GM21528 (cell line): Measurements from ENCODE around the gene BIRC7.
A peak's percentile ranks its signal among the peaks of the same experiment; 100 is the strongest.

Source experiments
- ATAC-seq: cut with Tn5 transposase; IDR thresholded peaks from one replicate; pipeline ENCODE4 v1.9.1; 2021; ENCODE audit warnings: mild to moderate bottlenecking, moderate library complexity; ENCODE audit not compliant: unreplicated experiment, low FRiP score

BIRC7 gene

GRCh38 chr20:63261795-63262528 lies 26.3 kb downstream of the BIRC7 start:
- no peak for ATAC-seq

- ATAC-seq: no peak
Measured at GRCh38 chr20:63262836-63263235, 27.1 kb downstream of the BIRC7 start.

- no peak for ATAC-seq
Measured at GRCh38 chr20:63264000-63264399, 28.3 kb downstream of the BIRC7 start.

- ATAC-seq: no peak
Measured at GRCh38 chr20:63264519-63264918, 28.8 kb downstream of the BIRC7 start.

- no peak for ATAC-seq
Measured at GRCh38 chr20:63265891-63266515, 30.3 kb downstream of the BIRC7 start.

GRCh38 chr20:63267691-63268090 lies 32.0 kb downstream of the BIRC7 start:
- no peak for ATAC-seq

- ATAC-seq: no peak
Measured at GRCh38 chr20:63268256-63268655, 32.6 kb downstream of the BIRC7 start.

- ATAC-seq: no peak
Measured at GRCh38 chr20:63268671-63269439, 33.1 kb downstream of the BIRC7 start.

GRCh38 chr20:63269724-63270123 lies 34.0 kb downstream of the BIRC7 start:
- no peak for ATAC-seq

GRCh38 chr20:63270606-63271325 lies 35.1 kb downstream of the BIRC7 start:
- ATAC-seq: no peak

GRCh38 chr20:63272105-63273058 lies 36.7 kb downstream of the BIRC7 start, which contains the start of gene ARFGAP1:
Gene ARFGAP1 (plus strand): TSS chr20:63272813. CDS start chr20:63275581, 2,768 bp downstream.
- ATAC-seq: peak; percentile 70

GRCh38 chr20:63273059-63273579 lies 37.4 kb downstream of the BIRC7 start:
- ATAC-seq: no peak

- no peak for ATAC-seq
Measured at GRCh38 chr20:63273635-63274380, 38.1 kb downstream of the BIRC7 start.

- ATAC-seq: no peak
Measured at GRCh38 chr20:63274381-63275228, 38.9 kb downstream of the BIRC7 start.

- no peak for ATAC-seq
Measured at GRCh38 chr20:63275825-63276224, 40.1 kb downstream of the BIRC7 start.

- no peak for ATAC-seq
Measured at GRCh38 chr20:63276956-63277355, 41.3 kb downstream of the BIRC7 start.

- ATAC-seq: no peak
Measured at GRCh38 chr20:63277466-63278272, 42.0 kb downstream of the BIRC7 start.
